ENCODE measurements around the gene DAP3. TPM values are rescaled to one million over a fixed set of nuclear protein-coding genes. Genes with fewer than 3 reads are reported as not detected.

Gene DAP3
- total and polyA plus RNA-seq, 2 of the 13 experiments (the other 11 are each of a cell fraction or from before 2014, with no cell fraction given): 129 to 133 TPM

DNA sequence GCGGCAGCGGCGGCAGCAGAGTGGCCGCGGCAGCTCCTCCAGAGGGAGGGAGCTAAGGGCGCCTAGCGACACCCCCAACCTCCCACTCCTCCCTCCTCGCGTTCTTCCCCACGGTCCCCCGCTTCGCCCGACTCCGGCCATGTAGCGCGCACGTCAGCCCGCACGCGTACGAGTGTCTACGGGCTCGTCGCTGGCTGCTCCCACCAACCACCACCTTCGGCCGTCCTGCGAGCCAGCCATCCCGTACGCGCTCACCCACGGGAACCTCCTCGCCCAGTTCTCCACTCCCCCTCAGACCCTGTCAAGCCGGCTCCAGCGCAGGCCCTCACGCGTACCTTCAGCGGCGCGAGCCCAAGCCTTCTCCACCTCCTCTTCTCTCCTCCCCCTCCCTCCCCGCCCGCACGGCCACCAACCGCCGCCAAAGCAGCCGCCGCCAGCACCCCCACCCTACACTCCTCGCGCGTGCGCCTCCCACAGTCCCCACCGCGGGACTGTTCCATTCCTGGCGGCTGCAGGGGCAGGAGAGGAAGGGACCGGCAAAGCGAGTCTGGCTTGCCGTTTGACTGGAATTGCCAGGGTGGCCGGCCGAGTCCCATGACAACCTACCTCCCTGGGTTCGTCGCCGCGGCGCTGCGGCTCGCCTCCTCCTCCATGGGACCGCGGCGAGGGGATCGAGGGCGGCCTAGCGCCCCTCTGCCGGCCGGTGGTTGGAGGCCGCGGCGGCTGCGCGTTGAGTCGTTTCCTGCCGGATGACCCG is 389 bp upstream of the DAP3 start, which contains the start of gene YY1AP1 (continued):
- TF ChIP-seq PBX2 (CRISPR knock-in tag; IDR thresholded peaks at IDR 0.05) (no peak; the same call in 1 of the 2 replicates), POLR2AphosphoS5 (IDR thresholded peaks at IDR 0.05; ENCODE audit: low read depth, low read length) (peak; percentile 23), ZNF382 (CRISPR knock-in tag; IDR thresholded peaks at IDR 0.05; ENCODE audit: borderline replicate concordance) (no peak), ZNF563 (CRISPR knock-in tag; IDR thresholded peaks at IDR 0.05) (no peak), EP300 (IDR thresholded peaks at IDR 0.05; ENCODE audit: low read depth in 2 of 2, low read length in 2 of 2) (no peak), EP300 (CRISPR knock-in tag; IDR thresholded peaks at IDR 0.05; ENCODE audit: borderline replicate concordance) (no peak), NFE2L2 (IDR thresholded peaks at IDR 0.05; ENCODE audit: low read length) (no peak), TCF7 (IDR thresholded peaks at IDR 0.05; ENCODE audit: low read depth) (no peak), PAWR (CRISPR knock-in tag; IDR thresholded peaks at IDR 0.05; ENCODE audit: borderline replicate concordance) (no peak), CSRNP2 (CRISPR knock-in tag; conservative IDR thresholded peaks at IDR 0.05; ENCODE audit: low read depth) (no peak), ZNF572 (CRISPR knock-in tag; IDR thresholded peaks at IDR 0.05) (peak; percentile 66; the same call in 1 of the 2 replicates), THAP11 (CRISPR knock-in tag; IDR thresholded peaks at IDR 0.05) (peak; percentile 78), ELF3 (CRISPR knock-in tag; IDR thresholded peaks at IDR 0.05) (peak; percentile 17; the same call in 1 of the 2 replicates), SRSF4 (IDR thresholded peaks at IDR 0.05; ENCODE audit: low read depth, low read length, poor library complexity, severe bottlenecking) (no peak), BCL6 (CRISPR knock-in tag; IDR thresholded peaks at IDR 0.05) (no peak), MXD4 (CRISPR knock-in tag; IDR thresholded peaks at IDR 0.05) (no peak)
- TF ChIP-seq, protein P1, sequence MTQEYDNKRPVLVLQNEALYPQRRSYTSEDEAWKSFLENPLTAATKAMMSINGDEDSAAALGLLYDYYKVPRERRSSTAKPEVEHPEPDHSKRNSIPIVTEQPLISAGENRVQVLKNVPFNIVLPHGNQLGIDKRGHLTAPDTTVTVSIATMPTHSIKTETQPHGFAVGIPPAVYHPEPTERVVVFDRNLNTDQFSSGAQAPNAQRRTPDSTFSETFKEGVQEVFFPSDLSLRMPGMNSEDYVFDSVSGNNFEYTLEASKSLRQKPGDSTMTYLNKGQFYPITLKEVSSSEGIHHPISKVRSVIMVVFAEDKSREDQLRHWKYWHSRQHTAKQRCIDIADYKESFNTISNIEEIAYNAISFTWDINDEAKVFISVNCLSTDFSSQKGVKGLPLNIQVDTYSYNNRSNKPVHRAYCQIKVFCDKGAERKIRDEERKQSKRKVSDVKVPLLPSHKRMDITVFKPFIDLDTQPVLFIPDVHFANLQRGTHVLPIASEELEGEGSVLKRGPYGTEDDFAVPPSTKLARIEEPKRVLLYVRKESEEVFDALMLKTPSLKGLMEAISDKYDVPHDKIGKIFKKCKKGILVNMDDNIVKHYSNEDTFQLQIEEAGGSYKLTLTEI (CRISPR knock-in tag; conservative IDR thresholded peaks at IDR 0.05): no peak
